LNCaP clone FGC (cell line): ENCODE data around the gene TPT1.
"Not testable (repeated sequence)": the region's sequence is repeated elsewhere in the genome, so short reads cannot be mapped to it uniquely, and the experiment has no call there.

Experiments
- DNase-seq: peaks from one replicate; pipeline ENCODE4 v3.0.0-alpha.2; 2011; ENCODE audit warnings: low read depth
- H3K4me3 ChIP-seq: 2 replicates; pipeline ENCODE4 v1.5.1; 2011; ENCODE audit warnings: mild to moderate bottlenecking, low read depth, low read length, control low read depth
- TF ChIP-seq, protein P1 (sequence below): IDR thresholded peaks from 2 replicates; pipeline ENCODE4 v1.5.1; 2012; ENCODE audit warnings: mild to moderate bottlenecking; ENCODE audit not compliant: control insufficient read depth, insufficient read depth; ENCODE audit errors: extremely low read depth

TPT1 gene

DNA sequence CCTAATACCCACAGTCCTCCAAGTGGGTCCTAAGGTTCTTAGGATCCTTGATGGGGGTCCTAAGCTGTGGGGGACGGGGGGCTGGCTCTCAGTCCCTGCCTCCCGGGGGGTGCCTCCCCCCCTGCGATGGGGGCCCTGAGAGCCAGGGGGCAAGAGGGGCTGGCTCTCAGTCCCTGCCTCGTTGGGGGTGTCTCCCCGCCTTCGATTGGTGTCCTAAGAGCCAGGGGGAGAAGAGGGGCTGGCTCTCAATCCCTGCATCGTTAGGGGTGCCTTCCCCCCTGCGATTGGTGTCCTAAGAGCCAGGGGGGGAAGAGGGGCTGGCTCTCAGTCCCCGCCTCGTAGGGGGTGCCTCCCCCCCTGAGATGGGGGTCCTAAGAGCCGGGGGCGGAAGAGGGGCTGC lies 40.2 kb upstream of the TPT1 start:
- no peak for DNase-seq
- no peak overlapping the region for H3K4me3 ChIP-seq
- TF ChIP-seq, protein P1, sequence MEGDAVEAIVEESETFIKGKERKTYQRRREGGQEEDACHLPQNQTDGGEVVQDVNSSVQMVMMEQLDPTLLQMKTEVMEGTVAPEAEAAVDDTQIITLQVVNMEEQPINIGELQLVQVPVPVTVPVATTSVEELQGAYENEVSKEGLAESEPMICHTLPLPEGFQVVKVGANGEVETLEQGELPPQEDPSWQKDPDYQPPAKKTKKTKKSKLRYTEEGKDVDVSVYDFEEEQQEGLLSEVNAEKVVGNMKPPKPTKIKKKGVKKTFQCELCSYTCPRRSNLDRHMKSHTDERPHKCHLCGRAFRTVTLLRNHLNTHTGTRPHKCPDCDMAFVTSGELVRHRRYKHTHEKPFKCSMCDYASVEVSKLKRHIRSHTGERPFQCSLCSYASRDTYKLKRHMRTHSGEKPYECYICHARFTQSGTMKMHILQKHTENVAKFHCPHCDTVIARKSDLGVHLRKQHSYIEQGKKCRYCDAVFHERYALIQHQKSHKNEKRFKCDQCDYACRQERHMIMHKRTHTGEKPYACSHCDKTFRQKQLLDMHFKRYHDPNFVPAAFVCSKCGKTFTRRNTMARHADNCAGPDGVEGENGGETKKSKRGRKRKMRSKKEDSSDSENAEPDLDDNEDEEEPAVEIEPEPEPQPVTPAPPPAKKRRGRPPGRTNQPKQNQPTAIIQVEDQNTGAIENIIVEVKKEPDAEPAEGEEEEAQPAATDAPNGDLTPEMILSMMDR: no peak

DNA sequence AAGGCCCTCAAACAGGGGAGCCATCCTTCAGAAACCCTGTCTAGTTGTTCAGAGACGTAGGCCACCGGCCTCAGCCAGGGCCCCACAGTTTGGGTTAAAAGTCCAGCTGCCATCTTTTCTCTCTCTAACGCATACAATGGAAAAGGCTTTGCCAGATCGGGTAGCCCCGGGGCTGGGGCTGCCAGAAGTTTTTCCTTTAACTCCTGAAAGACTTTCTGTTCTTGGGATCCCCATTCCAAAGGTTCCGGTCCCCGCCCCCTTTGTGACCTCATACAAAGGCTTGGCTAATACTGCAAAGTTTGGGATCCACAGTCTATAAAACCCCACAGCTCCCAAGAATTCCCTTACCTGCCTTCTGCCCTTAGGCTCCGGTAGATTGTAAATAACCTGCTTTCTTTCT lies 39.7 kb upstream of the TPT1 start:
- H3K4me3 ChIP-seq, DNase-seq: not testable (repeated sequence)

DNA sequence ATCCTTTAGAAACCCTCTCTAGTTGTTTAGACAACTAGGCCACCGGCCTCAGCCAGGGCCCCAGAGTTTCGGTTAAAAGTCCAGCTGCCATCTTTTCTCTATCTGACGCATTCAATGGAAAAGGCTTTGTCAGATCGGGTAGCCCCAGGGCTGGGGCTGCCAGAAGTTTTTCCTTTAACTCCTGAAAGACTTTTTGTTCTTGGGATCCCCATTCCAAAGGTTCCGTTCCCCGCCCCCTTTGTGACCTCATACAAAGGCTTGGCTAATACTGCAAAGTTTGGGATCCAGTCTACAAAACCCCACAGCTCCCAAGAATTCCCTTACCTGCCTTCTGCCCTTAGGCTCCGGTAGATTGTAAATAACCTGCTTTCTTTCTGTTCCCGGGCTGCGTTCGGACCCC lies 38.5 kb upstream of the TPT1 start:
- H3K4me3 ChIP-seq, DNase-seq: not testable (repeated sequence)

DNA sequence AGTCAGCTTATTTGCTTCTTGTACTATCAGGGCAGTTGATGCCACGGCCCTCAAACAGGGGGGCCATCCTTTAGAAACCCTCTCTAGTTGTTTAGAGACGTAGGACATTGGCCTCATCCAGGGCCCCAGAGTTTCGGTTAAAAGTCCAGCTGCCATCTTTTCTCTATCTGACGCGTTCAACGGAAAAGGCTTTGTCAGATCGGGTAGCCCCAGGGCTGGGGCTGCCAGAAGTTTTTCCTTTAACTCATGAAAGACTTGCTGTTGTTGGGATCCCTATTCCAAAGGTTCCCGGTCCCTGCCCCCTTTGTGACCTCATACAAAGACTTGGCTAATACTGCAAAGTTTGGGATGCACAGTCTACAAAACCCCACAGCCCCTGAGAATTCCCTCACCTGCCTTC lies 37.8 kb upstream of the TPT1 start:
- not testable (repeated sequence) for H3K4me3 ChIP-seq, DNase-seq

DNA sequence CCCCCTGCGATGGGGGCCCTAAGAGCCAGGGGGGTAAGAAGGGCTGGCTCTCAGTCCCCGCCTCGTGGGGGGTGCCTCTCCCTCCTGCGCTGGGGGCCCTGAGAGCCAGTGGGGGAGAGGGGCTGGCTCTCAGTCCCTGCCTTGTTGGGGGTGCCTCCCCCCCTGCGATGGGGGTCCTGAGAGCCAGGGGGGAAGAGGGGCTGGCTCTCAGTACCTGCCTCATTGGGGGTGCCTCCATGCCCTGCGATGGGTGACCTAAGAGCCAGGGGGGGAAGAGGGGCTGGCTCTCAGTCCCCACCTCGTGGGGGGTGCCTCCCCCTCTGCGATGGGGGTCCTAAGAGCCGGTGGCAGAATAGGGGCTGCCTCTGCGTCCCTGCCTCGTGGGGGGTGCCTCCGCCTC lies 36.3 kb upstream of the TPT1 start:
- DNase-seq, H3K4me3 ChIP-seq: not testable (repeated sequence)

DNA sequence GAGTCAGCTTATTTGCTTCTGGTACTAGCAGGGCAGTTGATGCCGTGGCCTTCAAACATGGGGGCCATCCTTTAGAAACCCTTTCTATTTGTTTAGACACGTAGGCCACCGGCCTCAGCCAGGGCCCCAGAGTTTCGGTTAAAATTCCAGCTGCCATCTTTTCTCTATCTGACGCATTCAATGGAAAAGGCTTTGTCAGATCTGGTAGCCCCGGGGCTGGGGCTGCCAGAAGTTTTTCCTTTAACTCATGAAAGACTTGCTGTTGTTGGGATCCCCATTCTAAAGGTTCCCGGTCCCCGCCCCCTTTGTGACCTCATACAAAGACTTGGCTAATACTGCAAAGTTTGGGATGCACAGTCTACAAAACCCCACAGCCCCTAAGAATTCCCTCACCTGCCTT lies 35.7 kb upstream of the TPT1 start:
- not testable (repeated sequence) for H3K4me3 ChIP-seq, DNase-seq

DNA sequence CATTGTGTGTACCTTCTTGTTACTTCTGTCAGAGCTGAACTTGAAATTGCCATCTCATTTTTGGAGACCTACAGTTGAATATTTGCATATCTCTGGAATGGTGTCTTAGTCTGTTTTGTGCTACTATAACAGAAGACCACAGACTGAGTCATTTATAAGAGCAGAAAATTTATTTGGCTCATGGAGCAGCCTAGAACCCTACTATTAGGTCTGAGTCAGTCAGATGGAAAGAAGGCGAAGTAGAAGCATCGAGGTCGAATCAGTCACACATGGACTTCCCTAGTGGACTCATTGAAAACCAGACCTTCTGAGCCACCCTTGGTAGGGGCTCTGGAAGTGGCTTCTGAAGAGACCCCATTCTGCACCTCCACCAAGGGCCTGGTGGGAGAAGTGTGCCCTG lies 33.9 kb upstream of the TPT1 start:
- DNase-seq: no peak
- no peak overlapping the region for H3K4me3 ChIP-seq
- TF ChIP-seq, protein P1: no peak

DNA sequence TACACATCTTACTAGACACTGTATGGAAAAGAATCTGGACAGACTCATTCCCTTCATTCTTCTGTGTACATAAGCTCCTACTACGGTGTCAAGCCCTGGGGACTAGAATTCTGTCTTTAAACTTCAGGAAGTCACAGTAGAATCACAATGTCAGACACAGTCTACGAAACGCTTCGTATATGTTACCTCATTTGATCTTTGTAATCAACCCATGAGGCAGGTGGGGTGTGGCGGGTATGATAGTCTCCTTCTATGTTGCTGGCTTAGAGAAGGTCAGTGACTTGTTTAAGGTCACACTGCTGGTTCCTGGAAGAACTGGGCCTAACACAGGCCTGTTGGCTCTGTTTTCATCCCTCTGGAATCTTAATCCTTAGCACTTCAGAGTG lies 32.2 kb upstream of the TPT1 start:
- TF ChIP-seq, protein P1: no peak
- no peak for DNase-seq
- no peak overlapping the region for H3K4me3 ChIP-seq

DNA sequence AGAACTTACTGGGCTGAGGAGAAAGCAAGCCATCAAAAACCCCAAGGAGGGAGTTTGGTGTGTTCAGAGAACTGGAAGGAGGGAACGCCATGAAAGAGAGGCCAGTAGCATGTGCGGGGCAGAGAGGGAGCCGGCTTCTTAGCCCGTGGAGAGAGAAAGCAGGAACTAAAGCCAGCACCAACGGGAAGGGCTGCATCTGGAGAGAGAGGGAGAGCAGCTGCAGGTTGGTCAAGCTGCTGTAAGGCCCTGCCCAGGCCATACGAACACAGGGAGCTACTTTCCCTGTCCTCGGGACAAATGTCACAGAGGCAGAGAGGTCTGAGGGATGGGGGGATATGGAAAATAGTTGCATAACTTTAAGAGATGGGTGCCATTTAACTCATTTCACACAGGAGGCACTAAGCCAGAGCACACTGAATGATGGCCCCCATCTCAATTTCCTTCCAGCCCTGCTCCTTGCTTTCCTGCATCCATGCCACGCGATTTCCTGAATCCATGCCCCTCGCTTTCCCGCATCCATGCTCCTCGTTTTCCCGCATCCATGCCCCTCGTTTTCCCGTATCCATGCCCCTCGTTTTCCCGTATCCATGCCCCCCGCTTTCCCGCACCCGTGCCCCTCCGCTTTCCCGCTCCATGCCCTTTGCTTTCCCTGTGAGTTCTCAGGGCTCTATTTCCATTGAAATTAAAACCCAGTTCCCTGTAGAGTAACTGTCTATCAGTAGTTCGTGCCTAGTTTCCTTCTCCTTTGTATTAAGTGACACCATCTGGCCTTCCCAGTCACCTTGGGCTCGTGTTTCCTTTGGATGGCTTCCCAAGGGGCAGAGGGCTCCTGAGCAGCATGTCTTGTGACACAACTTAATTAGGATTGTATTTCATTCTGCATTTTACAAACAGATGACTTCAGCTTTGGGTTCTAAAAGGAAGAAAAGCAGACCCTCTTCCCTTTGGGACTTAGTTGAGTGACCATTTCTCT lies 31.5 kb upstream of the TPT1 start:
- TF ChIP-seq, protein P1: no peak
- no peak overlapping the region for H3K4me3 ChIP-seq
- no peak for DNase-seq

DNA sequence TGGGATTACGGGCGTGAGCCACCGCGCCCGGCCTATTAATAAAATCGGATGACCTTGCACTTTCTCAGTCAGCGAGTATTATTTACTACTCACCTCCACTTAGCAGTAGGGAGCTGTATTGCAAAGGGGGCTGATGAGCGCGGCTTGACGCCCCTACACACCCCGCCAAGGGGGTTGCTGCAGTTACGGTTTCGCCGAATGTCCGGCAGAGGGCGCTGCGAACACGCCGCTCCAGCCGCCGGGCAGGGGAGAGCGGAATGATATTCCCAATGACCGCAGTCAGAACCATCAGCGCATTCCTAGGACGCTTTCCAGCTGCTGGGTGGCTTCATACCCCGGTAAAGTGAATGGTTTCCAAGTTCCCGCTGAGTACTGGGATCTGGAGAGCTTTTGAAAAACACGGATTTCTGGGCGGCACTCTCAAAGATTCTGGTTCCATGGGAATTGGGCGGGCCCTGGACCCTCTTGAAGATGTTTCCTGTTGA lies 30.0 kb upstream of the TPT1 start:
- no peak for DNase-seq
- TF ChIP-seq, protein P1: peak; percentile 90
- no peak overlapping the region for H3K4me3 ChIP-seq
